H9 (cell line): ENCODE measurements around the gene GLOD4. TPM values are rescaled to one million over a fixed set of nuclear protein-coding genes. Genes with fewer than 3 reads are reported as not detected.

Source experiments
- DNase-seq: peaks from one replicate; pipeline ENCODE4 v3.0.0-alpha.2; 2017
- H2AFZ ChIP-seq: one replicate; pipeline ENCODE4 v1.6.1; 2013; ENCODE audit warnings: mild to moderate bottlenecking, low read length, control low read depth, moderate library complexity
- H2AK5ac ChIP-seq: 2 replicates; pipeline ENCODE4 v1.6.1; 2013; ENCODE audit warnings: low read length, control low read depth, mixed read lengths; ENCODE audit not compliant: insufficient read length
- H2BK120ac ChIP-seq: one replicate; pipeline ENCODE4 v1.6.1; 2013; ENCODE audit warnings: low read depth, mild to moderate bottlenecking, low read length, control low read depth, inconsistent platforms; ENCODE audit not compliant: poor library complexity, severe bottlenecking
- H2BK12ac ChIP-seq: 2 replicates; pipeline ENCODE4 v1.6.1; 2013; ENCODE audit warnings: low read length, control low read depth, mixed read lengths, low read depth; ENCODE audit not compliant: insufficient read length
- H2BK15ac ChIP-seq: 2 replicates; pipeline ENCODE4 v1.6.1; 2013; ENCODE audit warnings: low read depth, low read length, control low read depth
- H2BK20ac ChIP-seq: one replicate; pipeline ENCODE4 v1.6.1; 2013; ENCODE audit warnings: low read depth, mild to moderate bottlenecking, low read length, control low read depth, inconsistent platforms; ENCODE audit not compliant: poor library complexity, severe bottlenecking
- H2BK5ac ChIP-seq: 2 replicates; pipeline ENCODE4 v1.6.1; 2013; ENCODE audit warnings: low read length, control low read depth, mixed read lengths; ENCODE audit not compliant: insufficient read length
- H3K14ac ChIP-seq: 2 replicates; pipeline ENCODE4 v1.6.1; 2013; ENCODE audit warnings: low read length, control low read depth; ENCODE audit not compliant: insufficient read depth
- H3K18ac ChIP-seq: 2 replicates; pipeline ENCODE4 v1.6.1; 2013; ENCODE audit warnings: low read depth, mild to moderate bottlenecking, mixed read lengths, low read length, control low read depth; ENCODE audit not compliant: insufficient read length
- H3K23ac ChIP-seq: 2 replicates; pipeline ENCODE4 v1.6.1; 2013; ENCODE audit warnings: low read length, control low read depth, mixed read lengths, low read depth; ENCODE audit not compliant: insufficient read length
- H3K23me2 ChIP-seq: 2 replicates; pipeline ENCODE4 v1.6.1; 2013; ENCODE audit warnings: low read depth, mild to moderate bottlenecking, mixed read lengths, low read length, control low read depth; ENCODE audit not compliant: insufficient read length, poor library complexity, severe bottlenecking
- H3K27ac ChIP-seq: 2 replicates; pipeline ENCODE4 v1.5.1; 2013; ENCODE audit warnings: low read length, control low read depth, mixed read lengths, low read depth; ENCODE audit not compliant: insufficient read length
- H3K27me3 ChIP-seq: 2 replicates; pipeline ENCODE4 v1.6.1; 2013; ENCODE audit warnings: low read length, control low read depth, inconsistent platforms; ENCODE audit not compliant: insufficient read depth
- H3K4ac ChIP-seq: 2 replicates; pipeline ENCODE4 v1.6.1; 2013; ENCODE audit warnings: low read depth, mild to moderate bottlenecking, control low read depth, inconsistent platforms, low read length, moderate library complexity
- H3K4me1 ChIP-seq: 2 replicates; pipeline ENCODE4 v1.6.1; 2013; ENCODE audit warnings: low read length, control low read depth, inconsistent platforms; ENCODE audit not compliant: insufficient read depth
- H3K4me2 ChIP-seq: 2 replicates; pipeline ENCODE4 v1.6.1; 2013; ENCODE audit warnings: low read length, control low read depth, mixed read lengths; ENCODE audit not compliant: insufficient read length, insufficient read depth
- H3K56ac ChIP-seq: 2 replicates; pipeline ENCODE4 v1.6.1; 2013; ENCODE audit warnings: low read depth, mild to moderate bottlenecking, mixed read lengths, low read length, control low read depth; ENCODE audit not compliant: insufficient read length
- H3K79me1 ChIP-seq: 2 replicates; pipeline ENCODE4 v1.6.1; 2013; ENCODE audit warnings: low read depth, mild to moderate bottlenecking, moderate library complexity, low read length, control low read depth, inconsistent platforms; ENCODE audit not compliant: insufficient read depth, poor library complexity, severe bottlenecking
- H3K79me2 ChIP-seq: 2 replicates; pipeline ENCODE4 v1.6.1; 2013; ENCODE audit warnings: low read length, control low read depth, inconsistent platforms; ENCODE audit not compliant: insufficient read depth
- H3K9ac ChIP-seq: 2 replicates; pipeline ENCODE4 v1.6.1; 2013; ENCODE audit warnings: low read length, control low read depth, mixed read lengths; ENCODE audit not compliant: insufficient read length; ENCODE audit errors: extremely low read depth
- H3K9me3 ChIP-seq: one replicate; pipeline ENCODE4 v1.6.1; 2013; ENCODE audit warnings: low read depth, low read length, inconsistent platforms; ENCODE audit not compliant: control insufficient read depth
- H3T11ph ChIP-seq: one replicate; pipeline ENCODE4 v1.6.1; 2013; ENCODE audit warnings: mild to moderate bottlenecking, low read length, control low read depth, inconsistent platforms
- H4K20me1 ChIP-seq: one replicate; pipeline ENCODE4 v1.6.1; 2013; ENCODE audit not compliant: control insufficient read depth, insufficient read length, insufficient read depth
- H4K5ac ChIP-seq: 2 replicates; pipeline ENCODE4 v1.6.1; 2013; ENCODE audit warnings: low read depth, mild to moderate bottlenecking, mixed read lengths, low read length, control low read depth; ENCODE audit not compliant: insufficient read length
- H4K8ac ChIP-seq: replicated peaks from 2 replicates; pipeline ENCODE4 v1.6.1; 2013; ENCODE audit warnings: low read length, control low read depth, mixed read lengths, low read depth; ENCODE audit not compliant: insufficient read length
- H4K91ac ChIP-seq: 2 replicates; pipeline ENCODE4 v1.6.1; 2013; ENCODE audit warnings: low read depth, mild to moderate bottlenecking, moderate library complexity, mixed read lengths, low read length, control low read depth; ENCODE audit not compliant: insufficient read length
- H3K27ac Mint-ChIP-seq, 3 experiments: 2 replicates in 2 of 3; 3 replicates in 1 of 3; pipeline ENCODE4 v1.8.0; 2020 to 2021; ENCODE audit warnings: mixed read lengths in 3 of 3, mild to moderate bottlenecking in 1 of 3, moderate library complexity in 1 of 3
- H3K27me3 Mint-ChIP-seq: 2 replicates; pipeline ENCODE4 v1.8.0; 2021; ENCODE audit warnings: low read depth, mild to moderate bottlenecking, moderate library complexity, mixed read lengths
- H3K36me3 Mint-ChIP-seq, 3 experiments: 2 replicates in 2 of 3; 3 replicates in 1 of 3; pipeline ENCODE4 v1.8.0; 2020 to 2021; ENCODE audit warnings: low read depth in 3 of 3, mixed read lengths in 3 of 3; ENCODE audit not compliant: insufficient read depth in 1 of 3
- H3K4me1 Mint-ChIP-seq, 2 experiments: 2 replicates each; pipeline ENCODE4 v1.8.0; 2020; ENCODE audit warnings: mixed read lengths in 2 of 2
- H3K4me3 Mint-ChIP-seq, 2 experiments: 2 replicates in 1 of 2; 3 replicates in 1 of 2; pipeline ENCODE4 v1.8.0; 2020 to 2021; ENCODE audit warnings: mild to moderate bottlenecking in 2 of 2, mixed read lengths in 2 of 2, moderate library complexity in 1 of 2
- H3K9me3 Mint-ChIP-seq, 2 experiments: 2 replicates in 1 of 2; 3 replicates in 1 of 2; pipeline ENCODE4 v1.8.0; 2020; ENCODE audit warnings: mild to moderate bottlenecking in 2 of 2, mixed read lengths in 2 of 2, moderate library complexity in 1 of 2
- CTCF ChIP-seq: fragments of 200-600 bp; sonication (generic); conservative IDR thresholded peaks from 3 replicates; pipeline ENCODE4 v1.8.0; 2021; ENCODE audit warnings: antibody characterized with exemption, mild to moderate bottlenecking
- WGBS: extraction: QIAGEN DNeasy Blood & Tissue Kit; methylation state at CpG from one replicate; pipeline ENCODE4 v1.1.7; 2013; ENCODE audit warnings: missing lambda C conversion rate, low lambda C conversion rate, mixed read lengths; ENCODE audit not compliant: insufficient read length; ENCODE audit errors: extremely low coverage; 5-methylcytosine and 5-hydroxymethylcytosine counted together
- total RNA-seq: library from RNA; stranded (reverse); gene quantifications from 2 replicates; pipeline ENCODE4 v1.2.1, GENCODE V29; 2021

Gene GLOD4
- total RNA-seq, 1 experiment from 2014 or later = 106 TPM

GRCh38 chr17:773467-774312 lies 8.4 kb downstream of the GLOD4 start:
- no CpG with 5 or more reads among the region's 14 CpGs for WGBS
- Histone ChIP-seq H3K27me3 (no peaks in the 10 kb centered on the region), H4K5ac (no peak overlapping the region), H3K4me2 (no peak overlapping the region), H3K14ac (no peak overlapping the region), H3K23ac (no peak overlapping the region), H2AFZ (no peak overlapping the region), H3K79me2 (no peaks in the 10 kb centered on the region), H3K79me1 (peaks cover 5% of the 10 kb centered on the region), H2BK20ac (no peak overlapping the region), H4K20me1 (no peaks in the 10 kb centered on the region), H4K91ac (no peak overlapping the region), H3K4ac (no peak overlapping the region), H3K27ac (no peak overlapping the region), H2BK12ac (no peak overlapping the region), H3K4me1 (no peaks in the 10 kb centered on the region), H2BK5ac (no peak overlapping the region), H3K9ac (no peak overlapping the region), H3K56ac (no peak overlapping the region), H3K18ac (no peak overlapping the region), H2BK15ac (no peak overlapping the region), H4K8ac (no peak overlapping the region), H3K9me3 (no peaks in the 10 kb centered on the region), H2BK120ac (no peak overlapping the region), H2AK5ac (no peak overlapping the region), H3T11ph (no peak overlapping the region), H3K23me2 (no peaks in the 10 kb centered on the region)
- Mint-ChIP-seq H3K27ac (peak overlapping the region in 1 of 3 experiments; percentile 22; a peak in 1 of 7 replicates), H3K36me3 (peaks cover 54 to 92% (median 92%) of the 10 kb centered on the region in 3 experiments; a peak in 6 of 7 replicates), H3K9me3 (no peaks in the 10 kb centered on the region; a peak in 1 of 5 replicates), H3K4me1 (peaks cover 0 to 3% of the 10 kb centered on the region in 2 experiments; a peak in 1 of 4 replicates), H3K4me3 (no peak overlapping the region), H3K27me3 (no peaks in the 10 kb centered on the region; the same call in 1 of the 2 replicates)
- TF ChIP-seq CTCF = no peak
- DNase-seq = no peak
